ENCODE measurements around the gene DMRTA1.
"Not testable (repeated sequence)": the region's sequence is repeated elsewhere in the genome, so short reads cannot be mapped to it uniquely, and the experiment has no call there.

The DMRTA1 gene

DNA sequence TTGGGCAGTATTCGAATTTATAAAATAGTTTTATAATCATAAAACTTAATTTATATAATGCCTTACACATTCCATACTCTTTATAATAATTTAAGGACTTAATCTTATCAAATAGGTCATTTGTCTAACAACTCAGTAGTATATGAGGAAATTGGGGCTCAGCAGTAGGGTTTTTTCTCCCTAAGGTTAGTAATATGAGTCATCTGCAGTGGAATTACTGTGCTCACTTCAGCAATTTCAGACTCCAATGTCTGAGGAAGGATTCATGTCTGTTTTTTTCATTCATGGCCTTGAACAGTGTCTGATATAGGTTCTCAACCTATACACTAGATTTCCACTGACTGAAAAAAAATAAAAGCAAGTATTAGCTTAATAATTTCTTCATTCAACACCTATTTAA is 7.4 kb downstream of the DMRTA1 start:
- no peaks in the 10 kb centered on the region for H3K9me3 ChIP-seq (ENCODE audit: control insufficient read depth, low read length)
- no peaks in the 10 kb centered on the region for H3K36me3 ChIP-seq (ENCODE audit: control insufficient read depth, insufficient read depth, low read length)
- H3K4me1 ChIP-seq (ENCODE audit: control insufficient read depth, insufficient read depth, low read length, poor library complexity, severe bottlenecking) = no peaks in the 10 kb centered on the region
- H3K27me3 ChIP-seq (replicated peaks; ENCODE audit: control insufficient read depth, insufficient read depth, low read length, poor library complexity, severe bottlenecking) = no peaks in the 10 kb centered on the region
- no peak overlapping the region for H3K4me3 ChIP-seq (ENCODE audit: insufficient read depth, low read depth, low read length, poor library complexity, severe bottlenecking)
- H3K27ac ChIP-seq (ENCODE audit: insufficient read depth, low read length, poor library complexity, severe bottlenecking) = no peak overlapping the region
- no peak for DNase-seq

DNA sequence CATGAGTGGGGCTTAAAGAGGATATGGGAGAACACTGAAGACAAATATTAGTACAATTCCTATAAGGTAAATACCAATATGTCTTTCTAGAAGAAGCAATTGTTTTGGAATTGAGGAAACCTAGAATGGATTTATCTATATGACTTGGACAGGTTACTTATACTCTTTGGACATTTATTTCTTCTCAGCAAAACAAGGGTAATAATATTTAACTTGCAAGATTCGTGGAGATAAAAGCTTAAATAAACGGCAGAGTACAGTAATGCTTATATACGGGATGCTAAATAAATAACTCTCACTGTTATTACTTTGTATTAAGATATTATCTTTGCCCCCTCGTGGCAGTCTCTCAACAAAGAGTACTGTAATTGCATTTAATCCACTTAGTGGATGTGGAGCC is 8.6 kb downstream of the DMRTA1 start:
- H3K27me3 ChIP-seq (replicated peaks; ENCODE audit: control insufficient read depth, insufficient read depth, low read length, poor library complexity, severe bottlenecking) = no peaks in the 10 kb centered on the region
- no peak overlapping the region for H3K4me3 ChIP-seq (ENCODE audit: insufficient read depth, low read depth, low read length, poor library complexity, severe bottlenecking)
- no peaks in the 10 kb centered on the region for H3K9me3 ChIP-seq (ENCODE audit: control insufficient read depth, low read length)
- H3K4me1 ChIP-seq (ENCODE audit: control insufficient read depth, insufficient read depth, low read length, poor library complexity, severe bottlenecking) = no peaks in the 10 kb centered on the region
- no peak for DNase-seq
- no peaks in the 10 kb centered on the region for H3K36me3 ChIP-seq (ENCODE audit: control insufficient read depth, insufficient read depth, low read length)
- no peak overlapping the region for H3K27ac ChIP-seq (ENCODE audit: insufficient read depth, low read length, poor library complexity, severe bottlenecking)

DNA sequence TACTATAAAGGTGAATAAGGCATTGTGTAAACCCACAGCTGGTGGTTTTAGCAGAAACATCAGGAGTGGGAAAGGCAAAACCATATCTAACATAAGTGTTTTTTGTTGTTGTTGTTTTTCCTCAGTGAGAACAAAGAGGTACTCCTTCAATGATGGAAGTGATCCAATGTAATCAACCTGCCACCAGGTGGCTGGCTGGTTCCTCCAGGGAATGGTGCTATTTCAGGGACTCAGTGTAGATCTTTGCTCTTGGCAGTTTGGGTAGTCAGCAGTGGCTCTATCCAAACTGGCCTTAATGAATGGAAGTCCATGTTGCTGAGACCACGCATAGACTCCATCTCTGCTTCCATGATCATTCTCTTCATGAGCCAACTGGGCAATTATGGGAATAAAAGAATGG is 10.8 kb downstream of the DMRTA1 start:
- DNase-seq = no peak
- Histone ChIP-seq H3K4me3 (ENCODE audit: insufficient read depth, low read depth, low read length, poor library complexity, severe bottlenecking) (no peak overlapping the region), H3K9me3 (ENCODE audit: control insufficient read depth, low read length) (no peaks in the 10 kb centered on the region), H3K27me3 (replicated peaks; ENCODE audit: control insufficient read depth, insufficient read depth, low read length, poor library complexity, severe bottlenecking) (no peaks in the 10 kb centered on the region), H3K27ac (ENCODE audit: insufficient read depth, low read length, poor library complexity, severe bottlenecking) (no peak overlapping the region), H3K4me1 (ENCODE audit: control insufficient read depth, insufficient read depth, low read length, poor library complexity, severe bottlenecking) (no peaks in the 10 kb centered on the region), H3K36me3 (ENCODE audit: control insufficient read depth, insufficient read depth, low read length) (no peaks in the 10 kb centered on the region)

DNA sequence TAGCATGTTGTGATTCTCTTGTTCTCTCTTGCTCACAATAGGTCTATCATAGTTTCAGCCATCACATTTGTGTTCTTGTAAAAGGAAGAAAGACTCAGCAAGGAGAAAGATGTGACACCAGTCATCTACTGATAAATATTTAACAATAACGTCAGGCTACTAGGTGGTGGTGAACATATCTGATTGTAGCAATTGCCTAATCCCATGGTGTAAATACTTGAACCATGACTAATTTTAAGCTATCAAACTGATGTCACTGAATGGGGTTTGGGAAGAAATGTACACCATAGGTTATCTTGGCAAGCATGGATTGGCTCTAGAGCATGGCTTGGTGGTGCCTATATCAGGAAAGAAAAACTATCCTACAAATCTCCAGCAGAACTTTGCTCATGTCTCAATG is 16.6 kb downstream of the DMRTA1 start:
- no peaks in the 10 kb centered on the region for H3K4me1 ChIP-seq (ENCODE audit: control insufficient read depth, insufficient read depth, low read length, poor library complexity, severe bottlenecking)
- H3K27ac ChIP-seq (ENCODE audit: insufficient read depth, low read length, poor library complexity, severe bottlenecking) = no peak overlapping the region
- no peaks in the 10 kb centered on the region for H3K9me3 ChIP-seq (ENCODE audit: control insufficient read depth, low read length)
- H3K27me3 ChIP-seq (replicated peaks; ENCODE audit: control insufficient read depth, insufficient read depth, low read length, poor library complexity, severe bottlenecking) = no peaks in the 10 kb centered on the region
- H3K4me3 ChIP-seq (ENCODE audit: insufficient read depth, low read depth, low read length, poor library complexity, severe bottlenecking) = no peak overlapping the region
- H3K36me3 ChIP-seq (ENCODE audit: control insufficient read depth, insufficient read depth, low read length) = no peaks in the 10 kb centered on the region
- DNase-seq = no peak

DNA sequence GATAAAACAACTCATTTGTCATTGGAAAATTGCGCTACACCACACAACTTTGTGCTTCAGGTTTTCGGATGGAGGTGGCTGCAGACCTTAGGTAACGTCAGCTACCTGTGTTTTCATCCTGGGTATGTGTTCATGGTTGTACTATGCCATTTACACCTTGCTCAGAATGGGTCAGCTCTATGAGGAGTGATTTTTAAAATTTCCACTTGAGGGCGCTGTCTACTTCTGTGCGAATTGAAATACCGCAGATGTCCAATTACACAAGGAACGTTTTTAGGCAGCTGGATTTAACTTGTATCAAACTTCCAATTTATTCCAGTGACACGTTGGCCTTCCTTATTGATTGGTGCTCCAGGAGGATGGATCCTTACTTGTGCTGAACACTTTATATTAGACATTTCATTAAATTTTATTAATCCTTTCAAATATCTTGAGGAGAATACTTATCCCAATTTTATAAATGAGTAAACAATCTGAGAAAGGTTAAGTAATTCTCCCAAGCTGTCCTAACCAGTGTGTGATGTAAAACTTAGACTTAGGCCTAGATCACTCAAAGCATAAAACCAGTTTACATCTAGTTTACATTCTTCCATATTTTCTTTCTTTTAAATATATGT is 23.4 kb downstream of the DMRTA1 start:
- Histone ChIP-seq H3K4me1 (ENCODE audit: control insufficient read depth, insufficient read depth, low read length, poor library complexity, severe bottlenecking) (no peaks in the 10 kb centered on the region), H3K27ac (ENCODE audit: insufficient read depth, low read length, poor library complexity, severe bottlenecking) (no peak overlapping the region), H3K36me3 (ENCODE audit: control insufficient read depth, insufficient read depth, low read length) (no peaks in the 10 kb centered on the region), H3K9me3 (ENCODE audit: control insufficient read depth, low read length) (no peaks in the 10 kb centered on the region), H3K4me3 (ENCODE audit: insufficient read depth, low read depth, low read length, poor library complexity, severe bottlenecking) (no peak overlapping the region), H3K27me3 (replicated peaks; ENCODE audit: control insufficient read depth, insufficient read depth, low read length, poor library complexity, severe bottlenecking) (no peaks in the 10 kb centered on the region)
- no peak for DNase-seq

DNA sequence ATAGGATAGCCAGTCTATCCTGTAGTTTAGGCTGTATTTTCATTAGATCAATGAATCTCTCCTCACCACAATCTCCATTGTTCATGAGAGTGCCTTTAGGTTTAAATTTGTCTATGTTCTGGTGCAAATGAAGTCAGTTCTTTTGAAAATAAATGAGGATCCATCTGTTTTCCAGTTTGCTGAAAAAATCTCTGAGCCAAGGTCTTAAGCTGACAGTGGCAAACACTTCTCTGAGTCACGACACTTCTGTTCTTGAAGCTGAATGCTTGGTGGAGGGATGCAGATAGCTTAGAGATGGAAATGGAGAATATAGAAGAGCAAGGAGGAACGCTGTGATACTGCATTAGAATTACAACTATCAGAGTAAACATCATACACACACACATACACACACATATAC is 34.9 kb downstream of the DMRTA1 start:
- no peaks in the 10 kb centered on the region for H3K4me1 ChIP-seq (ENCODE audit: control insufficient read depth, insufficient read depth, low read length, poor library complexity, severe bottlenecking)
- H3K4me3 ChIP-seq (ENCODE audit: insufficient read depth, low read depth, low read length, poor library complexity, severe bottlenecking) = no peak overlapping the region
- H3K27me3 ChIP-seq (replicated peaks; ENCODE audit: control insufficient read depth, insufficient read depth, low read length, poor library complexity, severe bottlenecking) = no peaks in the 10 kb centered on the region
- H3K9me3 ChIP-seq (ENCODE audit: control insufficient read depth, low read length) = no peaks in the 10 kb centered on the region
- DNase-seq = no peak
- H3K36me3 ChIP-seq (ENCODE audit: control insufficient read depth, insufficient read depth, low read length) = no peaks in the 10 kb centered on the region
- no peak overlapping the region for H3K27ac ChIP-seq (ENCODE audit: insufficient read depth, low read length, poor library complexity, severe bottlenecking)

DNA sequence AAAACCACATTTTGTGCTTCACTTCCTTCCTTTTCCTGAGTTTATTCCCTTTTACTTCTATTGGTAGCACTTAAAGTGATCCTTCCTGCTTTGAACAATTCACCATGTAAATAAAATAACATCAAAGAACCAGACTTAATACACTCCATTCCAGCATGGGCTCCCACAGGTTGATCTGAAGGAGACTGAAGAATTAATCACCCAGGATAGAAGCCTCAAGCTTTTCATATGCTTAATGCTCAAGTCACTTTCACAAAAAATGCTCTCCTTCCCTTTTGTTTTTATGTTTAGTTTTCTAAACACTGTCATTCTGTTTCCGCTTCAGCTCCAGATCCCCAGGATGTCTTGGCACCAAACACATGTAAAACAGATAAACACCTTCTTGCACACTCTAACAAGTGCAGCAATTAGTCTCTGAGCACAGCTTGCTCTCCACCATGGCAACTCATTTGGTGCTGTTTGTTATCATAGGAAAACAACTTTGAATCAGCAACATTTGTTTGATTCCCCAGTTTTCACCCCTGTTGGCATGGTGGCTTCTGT is 37.0 kb downstream of the DMRTA1 start:
- Histone ChIP-seq H3K36me3 (ENCODE audit: control insufficient read depth, insufficient read depth, low read length) (no peaks in the 10 kb centered on the region), H3K27ac (ENCODE audit: insufficient read depth, low read length, poor library complexity, severe bottlenecking) (no peak overlapping the region), H3K27me3 (replicated peaks; ENCODE audit: control insufficient read depth, insufficient read depth, low read length, poor library complexity, severe bottlenecking) (no peaks in the 10 kb centered on the region), H3K9me3 (ENCODE audit: control insufficient read depth, low read length) (no peaks in the 10 kb centered on the region), H3K4me1 (ENCODE audit: control insufficient read depth, insufficient read depth, low read length, poor library complexity, severe bottlenecking) (no peaks in the 10 kb centered on the region), H3K4me3 (ENCODE audit: insufficient read depth, low read depth, low read length, poor library complexity, severe bottlenecking) (no peak overlapping the region)
- DNase-seq = no peak

DNA sequence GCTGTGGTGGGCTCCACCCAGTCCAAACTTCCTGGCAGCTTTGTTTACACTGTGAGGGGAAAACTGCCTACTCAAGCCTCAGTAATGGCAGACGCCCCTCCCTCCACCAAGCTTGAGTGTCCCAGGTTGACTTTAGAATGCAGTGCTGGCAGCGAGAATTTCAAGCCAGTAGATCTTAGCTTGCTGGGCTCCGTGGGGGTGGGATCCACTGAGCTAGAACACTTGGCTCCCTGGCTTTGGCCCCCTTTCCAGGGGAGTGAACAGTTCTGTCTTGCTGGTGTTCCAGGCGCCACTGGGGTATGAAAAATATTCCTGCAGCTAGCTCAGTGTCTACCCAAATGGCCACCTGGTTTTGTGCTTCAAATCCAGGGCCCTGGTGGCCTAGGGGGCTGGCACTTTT is 49.6 kb downstream of the DMRTA1 start:
- H3K27me3 ChIP-seq (replicated peaks; ENCODE audit: control insufficient read depth, insufficient read depth, low read length, poor library complexity, severe bottlenecking); H3K9me3 ChIP-seq (ENCODE audit: control insufficient read depth, low read length); H3K27ac ChIP-seq (ENCODE audit: insufficient read depth, low read length, poor library complexity, severe bottlenecking); H3K36me3 ChIP-seq (ENCODE audit: control insufficient read depth, insufficient read depth, low read length); H3K4me3 ChIP-seq (ENCODE audit: insufficient read depth, low read depth, low read length, poor library complexity, severe bottlenecking); H3K4me1 ChIP-seq (ENCODE audit: control insufficient read depth, insufficient read depth, low read length, poor library complexity, severe bottlenecking); DNase-seq: not testable (repeated sequence)

All from effector memory CD4-positive, alpha-beta T cell (primary cell).